HEK293 (cell line): ENCODE data around the gene RBP2.

Experiments
- CTCF ChIA-PET: fragments of 350-600 bp; formaldehyde crosslinking; extraction: SDS; loops from one replicate; lab custom pipeline; 2021; ENCODE audit warnings: antibody characterized with exemption; lab: Yijun Ruan, JAX
- POLR2A ChIA-PET: fragments of 300-600 bp; formaldehyde crosslinking; extraction: SDS; loops from one replicate; lab custom pipeline; 2020; ENCODE audit warnings: antibody characterized with exemption, inconsistent platforms; lab: Yijun Ruan, JAX
- H3K27ac ChIP-seq: fragments of 200-500 bp; sonication (Bioruptor generic); 2 replicates; pipeline ENCODE4 v1.5.1; 2014; ENCODE audit warnings: low read depth, low read length, control low read depth, inconsistent platforms; ENCODE audit errors: extremely low read depth
- H3K36me3 ChIP-seq, 2 experiments: fragments of 200-500 bp in 1 of 2; sonication (Bioruptor generic) in 1 of 2; 1 replicate in 1 of 2; 2 replicates in 1 of 2; pipeline ENCODE4 v1.5.1; 2014 to 2017; ENCODE audit warnings: inconsistent platforms in 2 of 2, low read length in 2 of 2; ENCODE audit not compliant: control insufficient read depth in 2 of 2, insufficient read depth in 1 of 2
- H3K4me1 ChIP-seq: fragments of 200-500 bp; sonication (Bioruptor generic); 2 replicates; pipeline ENCODE4 v1.5.1; 2014; ENCODE audit warnings: mild to moderate bottlenecking, low read length, inconsistent platforms; ENCODE audit not compliant: control insufficient read depth, insufficient read depth
- H3K4me3 ChIP-seq: 2 replicates; pipeline ENCODE4 v1.5.1; 2011; ENCODE audit warnings: low read depth, mild to moderate bottlenecking, control low read depth, low read length, moderate library complexity
- H3K9me3 ChIP-seq: fragments of 200-500 bp; sonication (Bioruptor generic); 2 replicates; pipeline ENCODE4 v1.5.1; 2014; ENCODE audit warnings: low read depth, low read length, inconsistent platforms; ENCODE audit not compliant: control insufficient read depth, insufficient read depth
- FEZF1 ChIP-seq: fragments of 450-650 bp; formaldehyde crosslinking; IDR thresholded peaks from 2 replicates; pipeline ENCODE4 v1.5.1; 2016; ENCODE audit warnings: missing biosample characterization, missing genetic modification characterization
- HOXD13 ChIP-seq: sonication (generic); formaldehyde crosslinking; IDR thresholded peaks from 2 replicates; pipeline ENCODE4 v1.8.0; 2022; ENCODE audit warnings: missing genetic modification reagents, borderline replicate concordance
- MYNN ChIP-seq: fragments of 450-650 bp; formaldehyde crosslinking; IDR thresholded peaks from 2 replicates; pipeline ENCODE4 v1.5.1; 2016; ENCODE audit warnings: missing biosample characterization, missing genetic modification characterization, borderline replicate concordance
- SETDB1 ChIP-seq: IDR thresholded peaks from one replicate; pipeline ENCODE4 v1.6.1; 2017; ENCODE audit warnings: mild to moderate bottlenecking, low read length, moderate library complexity, mixed read lengths; ENCODE audit not compliant: insufficient read length
- SP2 ChIP-seq: fragments of 450-650 bp; formaldehyde crosslinking; IDR thresholded peaks from 2 replicates; pipeline ENCODE4 v1.5.1; 2016; ENCODE audit warnings: missing biosample characterization, missing genetic modification characterization
- ZBTB21 ChIP-seq: fragments of 450-650 bp; formaldehyde crosslinking; IDR thresholded peaks from 2 replicates; pipeline ENCODE4 v1.5.1; 2017; ENCODE audit warnings: missing biosample characterization, missing genetic modification characterization
- ZBTB7A ChIP-seq: fragments of 450-650 bp; formaldehyde crosslinking; IDR thresholded peaks from 2 replicates; pipeline ENCODE4 v1.5.1; 2016; ENCODE audit warnings: low read depth, missing biosample characterization, missing genetic modification characterization
- ZNF155 ChIP-seq: fragments of 450-650 bp; formaldehyde crosslinking; IDR thresholded peaks from 2 replicates; pipeline ENCODE4 v1.5.1; 2016; ENCODE audit warnings: missing biosample characterization, missing genetic modification characterization
- ZNF202 ChIP-seq: fragments of 450-650 bp; formaldehyde crosslinking; IDR thresholded peaks from 2 replicates; pipeline ENCODE4 v1.5.1; 2016; ENCODE audit warnings: missing biosample characterization, missing genetic modification characterization, borderline replicate concordance
- ZNF394 ChIP-seq: fragments of 450-650 bp; formaldehyde crosslinking; IDR thresholded peaks from 2 replicates; pipeline ENCODE4 v1.5.1; 2016; ENCODE audit warnings: missing biosample characterization, missing genetic modification characterization, mild to moderate bottlenecking, moderate library complexity, borderline replicate concordance
- ZNF585B ChIP-seq: fragments of 450-650 bp; formaldehyde crosslinking; IDR thresholded peaks from 2 replicates; pipeline ENCODE4 v1.5.1; 2016; ENCODE audit warnings: missing biosample characterization, missing genetic modification characterization
- ZNF600 ChIP-seq: fragments of 450-650 bp; formaldehyde crosslinking; IDR thresholded peaks from 2 replicates; pipeline ENCODE4 v1.5.1; 2016; ENCODE audit warnings: missing biosample characterization, missing genetic modification characterization
- ZNF658 ChIP-seq: fragments of 450-650 bp; formaldehyde crosslinking; IDR thresholded peaks from 2 replicates; pipeline ENCODE4; 2016; ENCODE audit warnings: missing biosample characterization, missing genetic modification characterization
- TF ChIP-seq, protein P1 (sequence below): fragments of 450-650 bp; formaldehyde crosslinking; IDR thresholded peaks from 2 replicates; pipeline ENCODE4 v1.5.1; 2016; ENCODE audit warnings: missing biosample characterization, missing genetic modification characterization
- TF ChIP-seq, protein P2 (sequence below): fragments of 450-650 bp; formaldehyde crosslinking; IDR thresholded peaks from 2 replicates; pipeline ENCODE4 v1.5.1; 2016; ENCODE audit warnings: missing biosample characterization, missing genetic modification characterization
- TF ChIP-seq, protein P3 (sequence below): fragments of 450-650 bp; formaldehyde crosslinking; IDR thresholded peaks from 2 replicates; pipeline ENCODE4 v1.5.1; 2016; ENCODE audit warnings: missing biosample characterization, missing genetic modification characterization, low read depth
- TF ChIP-seq, protein P4 (sequence below): fragments of 450-650 bp; formaldehyde crosslinking; IDR thresholded peaks from 2 replicates; pipeline ENCODE4 v1.5.1; 2016; ENCODE audit warnings: missing biosample characterization, missing genetic modification characterization

Gene RBP2

DNA sequence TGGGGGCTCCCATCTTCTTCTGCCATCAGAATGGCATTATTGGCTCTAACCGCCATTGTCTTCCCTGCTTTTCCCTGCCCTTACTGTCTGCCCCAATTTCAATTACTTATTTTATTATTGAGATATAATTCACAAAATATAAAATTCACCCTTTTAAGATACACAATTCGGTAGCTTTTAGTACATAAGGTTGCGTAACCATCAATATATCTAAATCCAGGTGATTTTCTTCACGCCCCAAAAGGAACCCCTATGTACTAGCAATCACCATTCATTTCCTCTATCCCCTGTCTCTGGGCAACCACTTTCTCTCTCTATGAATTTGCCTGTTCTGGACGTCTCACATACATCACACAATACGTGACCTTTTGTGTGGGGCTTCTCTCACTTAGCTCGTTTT lies 18.0 kb downstream of the RBP2 start (continued):
- TF ChIP-seq, protein P1, sequence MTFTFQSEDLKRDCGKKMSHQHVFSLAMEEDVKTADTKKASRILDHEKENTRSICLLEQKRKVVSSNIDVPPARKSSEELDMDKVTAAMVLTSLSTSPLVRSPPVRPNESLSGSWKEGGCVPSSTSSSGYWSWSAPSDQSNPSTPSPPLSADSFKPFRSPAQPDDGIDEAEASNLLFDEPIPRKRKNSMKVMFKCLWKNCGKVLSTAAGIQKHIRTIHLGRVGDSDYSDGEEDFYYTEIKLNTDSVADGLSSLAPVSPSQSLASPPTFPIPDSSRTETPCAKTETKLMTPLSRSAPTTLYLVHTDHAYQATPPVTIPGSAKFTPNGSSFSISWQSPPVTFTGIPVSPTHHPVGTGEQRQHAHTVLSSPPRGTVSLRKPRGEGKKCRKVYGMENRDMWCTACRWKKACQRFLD (tag by site-specific recombination), result no peak
- TF ChIP-seq, all 188 proteins: peak for 0

DNA sequence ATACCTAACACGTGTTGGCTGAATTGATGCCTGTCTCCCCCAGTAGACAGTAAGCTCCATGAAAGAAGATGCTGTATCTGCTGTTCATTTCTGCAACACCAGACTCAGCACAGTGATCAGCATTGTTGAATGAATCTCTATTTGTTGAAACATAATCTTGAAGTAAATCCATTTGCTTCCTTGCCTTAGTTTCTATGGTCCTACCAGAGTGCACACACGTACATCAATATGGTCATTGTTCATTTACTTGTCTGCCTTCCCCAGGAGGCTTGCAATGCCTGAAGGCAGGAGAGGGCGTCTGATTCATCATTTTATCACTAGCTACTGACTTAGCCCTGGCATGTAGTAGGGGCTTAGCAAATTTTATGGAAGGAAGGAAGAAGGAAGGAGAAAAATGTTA lies 19.2 kb downstream of the RBP2 start:
- H3K36me3 ChIP-seq, result no peaks in the 10 kb centered on the region
- no peaks in the 10 kb centered on the region for H3K9me3 ChIP-seq
- ChIA-PET POLR2A (no interaction called here), CTCF (interaction anchor here (0.9 to 1.1 kb wide), 3 partner anchors 13 to 61 kb away, joined by 3 read pairs; no protein-coding TSS in a partner anchor)
- no peak overlapping the region for H3K4me3 ChIP-seq
- TF ChIP-seq, protein P2, sequence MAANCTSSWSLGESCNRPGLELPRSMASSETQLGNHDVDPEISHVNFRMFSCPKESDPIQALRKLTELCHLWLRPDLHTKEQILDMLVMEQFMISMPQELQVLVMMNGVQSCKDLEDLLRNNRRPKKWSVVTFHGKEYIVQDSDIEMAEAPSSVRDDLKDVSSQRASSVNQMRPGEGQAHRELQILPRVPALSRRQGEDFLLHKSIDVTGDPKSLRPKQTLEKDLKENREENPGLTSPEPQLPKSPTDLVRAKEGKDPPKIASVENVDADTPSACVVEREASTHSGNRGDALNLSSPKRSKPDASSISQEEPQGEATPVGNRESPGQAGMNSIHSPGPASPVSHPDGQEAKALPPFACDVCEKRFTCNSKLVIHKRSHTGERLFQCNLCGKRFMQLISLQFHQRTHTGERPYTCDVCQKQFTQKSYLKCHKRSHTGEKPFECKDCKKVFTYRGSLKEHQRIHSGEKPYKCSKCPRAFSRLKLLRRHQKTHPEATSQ, result no peak
- TF ChIP-seq, protein P3, sequence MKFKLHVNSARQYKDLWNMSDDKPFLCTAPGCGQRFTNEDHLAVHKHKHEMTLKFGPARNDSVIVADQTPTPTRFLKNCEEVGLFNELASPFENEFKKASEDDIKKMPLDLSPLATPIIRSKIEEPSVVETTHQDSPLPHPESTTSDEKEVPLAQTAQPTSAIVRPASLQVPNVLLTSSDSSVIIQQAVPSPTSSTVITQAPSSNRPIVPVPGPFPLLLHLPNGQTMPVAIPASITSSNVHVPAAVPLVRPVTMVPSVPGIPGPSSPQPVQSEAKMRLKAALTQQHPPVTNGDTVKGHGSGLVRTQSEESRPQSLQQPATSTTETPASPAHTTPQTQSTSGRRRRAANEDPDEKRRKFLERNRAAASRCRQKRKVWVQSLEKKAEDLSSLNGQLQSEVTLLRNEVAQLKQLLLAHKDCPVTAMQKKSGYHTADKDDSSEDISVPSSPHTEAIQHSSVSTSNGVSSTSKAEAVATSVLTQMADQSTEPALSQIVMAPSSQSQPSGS (tag by site-specific recombination), result no peak
- TF ChIP-seq HOXD13 (CRISPR knock-in tag), result no peak
- no peak for TF ChIP-seq SETDB1
- no peak for TF ChIP-seq ZNF155
- no peak for TF ChIP-seq ZNF600
- TF ChIP-seq SP2 (tag by site-specific recombination), result no peak
- TF ChIP-seq ZNF394, result no peak
- no peak for TF ChIP-seq ZBTB7A
- TF ChIP-seq, protein P4, sequence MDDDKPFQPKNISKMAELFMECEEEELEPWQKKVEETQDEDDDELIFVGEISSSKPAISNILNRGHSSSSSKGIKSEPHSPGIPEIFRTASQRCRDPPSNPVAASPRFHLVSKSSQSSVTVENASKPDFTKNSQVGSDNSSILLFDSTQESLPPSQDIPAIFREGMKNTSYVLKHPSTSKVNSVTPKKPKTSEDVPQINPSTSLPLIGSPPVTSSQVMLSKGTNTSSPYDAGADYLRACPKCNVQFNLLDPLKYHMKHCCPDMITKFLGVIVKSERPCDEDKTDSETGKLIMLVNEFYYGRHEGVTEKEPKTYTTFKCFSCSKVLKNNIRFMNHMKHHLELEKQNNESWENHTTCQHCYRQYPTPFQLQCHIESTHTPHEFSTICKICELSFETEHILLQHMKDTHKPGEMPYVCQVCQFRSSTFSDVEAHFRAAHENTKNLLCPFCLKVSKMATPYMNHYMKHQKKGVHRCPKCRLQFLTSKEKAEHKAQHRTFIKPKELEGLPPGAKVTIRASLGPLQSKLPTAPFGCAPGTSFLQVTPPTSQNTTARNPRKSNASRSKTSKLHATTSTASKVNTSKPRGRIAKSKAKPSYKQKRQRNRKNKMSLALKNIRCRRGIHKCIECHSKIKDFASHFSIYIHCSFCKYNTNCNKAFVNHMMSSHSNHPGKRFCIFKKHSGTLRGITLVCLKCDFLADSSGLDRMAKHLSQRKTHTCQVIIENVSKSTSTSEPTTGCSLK (tag by site-specific recombination), result no peak
- no peak for TF ChIP-seq FEZF1 (tag by site-specific recombination)
- TF ChIP-seq ZNF658 (tag by site-specific recombination), result no peak
- TF ChIP-seq ZBTB21, result no peak
- no peak overlapping the region for H3K27ac ChIP-seq
- no peaks in the 10 kb centered on the region for H3K4me1 ChIP-seq

DNA sequence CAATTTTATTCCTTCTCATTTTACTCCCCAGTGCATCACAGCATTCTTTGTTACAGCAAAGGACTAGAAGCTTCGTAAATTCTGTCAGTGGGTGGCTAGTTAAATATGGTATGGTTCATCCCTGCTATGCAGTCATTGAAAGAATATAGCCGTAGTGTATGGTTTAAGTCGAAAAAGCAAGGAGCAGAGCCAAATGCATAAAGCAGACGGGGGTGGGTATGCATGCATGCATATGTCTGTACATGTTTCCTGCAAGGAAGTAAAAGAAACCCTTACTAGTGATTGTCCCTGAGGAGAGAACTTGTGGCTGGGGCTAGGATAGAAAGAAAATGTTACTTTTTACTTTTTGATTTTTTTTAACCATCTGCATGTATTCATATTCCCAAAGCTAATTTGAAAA lies 19.9 kb downstream of the RBP2 start:
- Histone ChIP-seq H3K27ac (no peak overlapping the region), H3K9me3 (no peaks in the 10 kb centered on the region)
- TF ChIP-seq ZNF585B (tag by site-specific recombination), result no peak
- no peak for TF ChIP-seq ZNF202 (tag by site-specific recombination)
- TF ChIP-seq MYNN (tag by site-specific recombination), result no peak
- TF ChIP-seq, all 188 proteins: peak for 0
- Histone ChIP-seq H3K36me3 (no peaks in the 10 kb centered on the region), H3K4me1 (no peaks in the 10 kb centered on the region), H3K4me3 (no peak overlapping the region)
- POLR2A ChIA-PET, result no interaction called here
- CTCF ChIA-PET, result interaction anchor here (0.5 to 2.2 kb wide), 3 partner anchors 18 to 33 kb away, joined by 3 to 6 read pairs (median 3); no protein-coding TSS in a partner anchor
